Measurements from ENCODE around the gene FGGY.
"Not testable (repeated sequence)": the region's sequence is repeated elsewhere in the genome, so short reads cannot be mapped to it uniquely, and the experiment has no call there.

Gene FGGY

DNA sequence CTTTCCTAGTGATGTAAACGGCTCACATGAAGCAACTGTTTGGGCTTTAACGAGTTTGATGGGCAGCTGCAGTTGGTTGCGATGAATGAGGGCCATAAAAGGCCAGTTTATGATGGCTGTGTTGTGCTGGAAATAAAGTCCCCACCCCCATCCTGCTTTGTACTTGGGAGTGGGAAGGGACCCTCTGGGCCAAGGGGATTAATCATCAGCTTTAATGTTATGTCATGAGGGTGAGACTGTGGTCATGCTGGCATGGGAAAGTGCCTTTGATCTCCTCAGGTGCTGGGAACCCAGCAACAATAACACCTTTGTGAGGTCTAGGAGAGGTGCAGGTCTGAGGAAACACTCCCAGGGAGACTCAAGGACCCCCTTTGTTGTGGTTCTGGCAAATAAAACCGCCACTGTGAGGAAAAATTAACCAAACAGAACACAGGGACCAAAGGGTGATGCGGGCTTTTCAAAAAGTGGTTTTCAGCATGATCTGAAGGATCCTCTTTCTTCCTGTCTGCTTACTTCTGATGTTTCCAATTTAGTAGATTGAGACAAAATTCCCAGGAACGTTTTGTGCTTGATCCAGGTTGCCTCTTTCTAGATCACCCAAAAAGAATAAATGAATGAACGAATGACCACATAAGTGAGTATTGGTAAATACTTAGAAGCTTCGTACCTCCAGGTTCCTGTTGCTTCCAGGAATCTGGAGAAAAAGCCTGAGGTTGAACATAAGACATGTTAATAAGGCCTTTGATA, 260.1 kb downstream of the FGGY start:
- DNase-seq, result no peak

DNA sequence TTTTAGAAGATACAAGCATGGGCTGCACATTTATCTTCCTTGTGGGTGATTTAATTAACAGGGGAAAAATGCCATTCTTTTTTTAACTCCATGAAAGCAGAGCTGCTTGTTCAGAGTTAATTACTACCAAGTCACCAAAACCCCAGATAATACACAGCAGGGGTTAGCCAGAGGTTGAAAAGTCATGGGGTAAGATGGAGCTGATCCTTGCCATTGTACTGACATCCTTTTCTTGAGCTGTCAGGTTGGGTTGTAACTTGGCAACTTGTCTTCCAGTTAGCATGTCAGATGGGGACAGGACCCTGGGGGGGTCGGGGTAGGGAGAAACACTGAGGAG, 260.6 kb downstream of the FGGY start:
- no peak for DNase-seq

- DNase-seq, result not testable (repeated sequence)
These were observed 261.7 kb downstream of the FGGY start for GRCh38 chr1:59558580-59558979.

DNA sequence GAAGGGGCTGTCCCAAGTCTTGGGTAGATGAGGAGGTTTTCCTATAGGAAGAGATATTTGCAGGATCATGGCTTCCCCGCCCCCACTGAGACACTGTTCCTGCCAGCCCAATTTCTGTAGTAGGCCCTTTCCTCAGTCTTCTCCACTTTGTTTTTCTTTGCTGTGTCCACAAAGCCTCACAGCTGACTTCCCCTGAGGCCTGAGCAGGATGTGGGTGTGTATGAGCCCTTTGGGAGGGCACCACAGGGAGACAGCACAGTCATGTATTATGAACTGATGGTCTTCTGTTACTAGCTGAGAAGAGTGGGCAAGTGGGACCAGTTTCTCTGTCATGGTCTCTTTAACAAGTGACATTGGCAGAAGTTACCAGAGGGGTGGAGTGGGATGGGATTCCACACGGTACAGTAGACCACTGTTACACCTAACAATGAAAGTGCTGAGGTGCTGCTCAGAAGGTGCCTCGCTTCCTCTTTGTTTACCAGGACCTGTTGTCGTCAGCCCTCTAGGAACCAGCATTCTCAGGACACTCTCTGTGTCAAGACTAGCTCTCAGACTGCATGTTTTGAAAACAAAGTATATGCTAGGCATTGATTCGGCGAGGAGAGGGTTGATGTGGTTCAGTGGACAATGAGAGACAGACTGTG, 264.0 kb downstream of the FGGY start:
- DNase-seq, result no peak

DNA sequence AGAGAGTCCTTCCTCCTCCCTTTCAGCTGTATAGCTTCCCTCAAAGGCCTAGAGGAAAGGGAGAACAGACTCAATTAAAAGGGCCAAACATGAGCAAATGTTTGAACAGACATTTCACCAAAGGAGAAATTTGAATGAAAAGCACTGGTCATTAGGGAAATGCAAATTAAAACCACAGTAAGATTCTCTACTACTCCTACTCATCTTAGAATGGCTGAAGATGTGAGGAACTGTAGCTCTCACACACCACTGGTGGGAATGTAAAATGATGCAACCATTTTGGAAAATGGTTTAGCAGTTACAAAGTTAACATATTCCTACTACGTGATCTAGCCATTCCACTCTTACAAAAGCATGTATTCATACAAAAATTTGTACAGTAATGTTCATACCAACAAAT, 264.9 kb downstream of the FGGY start:
- no peak for DNase-seq

DNA sequence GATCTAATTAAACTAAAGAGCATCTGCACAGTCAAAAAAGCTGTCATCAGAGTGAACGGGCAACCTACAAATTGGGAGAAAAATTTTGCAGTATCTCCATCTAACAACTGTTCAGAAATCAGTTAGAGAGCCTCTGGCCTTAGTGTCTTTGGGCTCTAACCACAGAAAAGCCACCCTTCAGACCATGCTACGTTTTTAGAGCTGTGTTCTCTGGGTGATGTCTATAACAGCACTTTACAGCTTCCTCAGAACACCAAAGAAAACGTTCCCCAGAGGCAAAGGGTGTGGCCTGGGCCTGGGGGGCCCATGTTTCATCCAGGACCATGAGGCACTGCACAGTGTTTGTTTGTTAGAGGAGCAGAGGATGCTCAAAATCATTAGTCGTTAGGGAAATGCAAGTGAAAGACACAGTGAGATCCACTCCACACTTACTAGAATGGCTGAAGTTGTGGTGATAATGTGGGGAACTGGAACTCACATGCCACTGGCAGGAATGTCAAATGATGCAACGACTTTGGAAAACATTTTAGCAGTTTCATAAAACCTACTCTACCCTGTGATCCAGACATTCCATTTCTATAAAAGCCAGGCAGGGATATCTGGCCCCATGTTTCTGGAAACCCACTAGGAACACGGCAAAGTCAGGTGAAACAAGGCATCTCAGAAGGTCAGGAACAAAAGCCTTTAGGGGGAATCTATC, 267.4 kb downstream of the FGGY start:
- no peak for DNase-seq

DNA sequence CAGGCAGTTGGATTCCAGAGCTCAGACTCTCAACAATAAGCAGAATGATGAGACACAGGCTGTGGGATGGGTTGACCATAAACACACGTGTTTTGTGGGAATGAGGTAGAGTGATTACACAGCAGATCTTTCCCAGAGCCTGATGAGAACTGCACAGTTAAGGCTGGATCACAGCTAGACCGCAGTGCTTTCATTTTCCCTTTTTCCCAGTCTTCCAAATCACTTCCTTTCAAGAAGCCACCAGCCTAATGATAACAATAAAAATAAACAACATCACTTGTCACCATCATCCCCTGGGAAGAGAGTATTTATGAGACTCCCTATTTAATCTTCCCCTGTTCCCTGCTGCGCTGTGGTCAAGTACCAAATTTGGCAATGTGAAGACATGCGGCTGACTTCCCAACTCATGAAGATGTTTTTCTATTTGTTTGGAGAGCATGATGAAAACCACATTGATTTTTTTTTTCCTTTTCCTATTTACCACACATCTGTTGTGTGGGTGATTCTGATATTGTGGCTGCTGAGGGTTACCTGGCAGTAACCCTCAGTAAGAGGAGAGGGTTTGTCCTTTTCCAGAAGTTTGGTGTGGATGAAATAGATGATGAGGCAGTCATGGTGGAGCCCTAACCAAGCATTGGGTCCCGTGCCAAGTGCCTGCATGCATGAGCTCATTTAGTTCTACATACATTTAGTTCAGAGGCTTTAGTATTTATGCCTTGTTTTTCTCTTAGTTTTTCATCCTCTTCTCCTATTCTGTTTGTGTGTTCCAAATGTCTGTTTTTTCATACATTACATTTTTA, 268.9 kb downstream of the FGGY start:
- DNase-seq, result no peak

GRCh38 chr1:59568158-59568935, 271.5 kb downstream of the FGGY start:
- no peak for DNase-seq

DNA sequence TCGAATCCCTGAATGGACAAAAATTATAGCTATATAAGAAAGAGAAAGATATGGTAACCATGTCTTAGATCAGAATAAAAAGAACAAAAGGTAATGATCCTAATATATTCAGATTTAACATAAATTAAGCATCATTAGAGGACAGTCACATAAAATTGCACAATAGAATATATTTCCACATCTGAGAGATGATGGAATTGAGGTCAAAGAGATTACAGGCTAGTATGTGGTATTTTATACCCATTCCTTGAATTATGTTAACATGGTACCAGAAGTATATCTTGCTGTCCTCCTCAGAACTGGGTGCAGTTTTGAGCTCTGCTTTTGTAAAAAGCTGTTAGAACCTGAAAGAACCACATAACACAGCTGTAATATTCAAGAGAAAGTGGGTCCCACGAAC, 272.3 kb downstream of the FGGY start:
- no peak for DNase-seq

GRCh38 chr1:59570524-59570923, 273.6 kb downstream of the FGGY start:
- no peak for DNase-seq

DNA sequence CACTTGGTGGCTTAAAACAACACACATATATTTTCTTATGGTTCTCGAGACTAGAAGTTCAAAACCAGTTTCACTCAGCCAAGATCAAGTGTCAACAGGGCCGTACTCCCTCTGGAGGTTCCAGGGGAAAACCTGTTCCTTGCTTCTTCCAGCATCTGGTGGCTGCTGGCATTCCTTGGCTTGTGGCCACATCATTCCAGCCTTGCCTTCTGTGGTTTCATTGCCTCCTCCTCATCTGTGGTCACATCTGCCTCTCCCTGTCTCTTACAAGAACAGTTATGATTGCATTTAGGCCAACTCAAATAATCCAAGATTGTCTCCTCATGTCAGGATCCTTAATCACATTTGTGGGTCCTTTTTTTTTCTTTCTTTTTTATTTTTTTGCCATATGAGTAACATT, 277.2 kb downstream of the FGGY start:
- DNase-seq, result no peak

- DNase-seq, result no peak
These were observed 280.9 kb downstream of the FGGY start for GRCh38 chr1:59577774-59578173.

DNA sequence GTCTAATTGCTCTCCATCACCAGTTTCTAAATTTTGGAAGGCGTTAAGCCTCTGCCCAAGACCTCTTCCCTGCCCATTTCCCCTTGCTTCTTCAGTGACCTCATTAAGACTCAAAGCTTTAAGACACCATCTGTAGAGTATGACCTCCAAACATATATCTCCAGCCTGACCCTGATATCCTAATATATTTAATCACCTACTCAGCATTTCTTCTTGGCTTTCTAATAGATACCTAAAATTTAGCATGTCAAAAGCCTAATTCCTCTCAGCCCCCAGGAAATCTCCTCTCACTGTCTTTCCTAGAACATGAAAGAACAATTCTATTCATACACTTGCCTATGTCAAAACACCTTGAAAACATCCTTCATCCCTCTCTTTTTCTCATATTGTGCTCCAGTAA, 282.3 kb downstream of the FGGY start:
- DNase-seq, result no peak

- no peak for DNase-seq
These were observed 283.4 kb downstream of the FGGY start for GRCh38 chr1:59580257-59580656.

DNA sequence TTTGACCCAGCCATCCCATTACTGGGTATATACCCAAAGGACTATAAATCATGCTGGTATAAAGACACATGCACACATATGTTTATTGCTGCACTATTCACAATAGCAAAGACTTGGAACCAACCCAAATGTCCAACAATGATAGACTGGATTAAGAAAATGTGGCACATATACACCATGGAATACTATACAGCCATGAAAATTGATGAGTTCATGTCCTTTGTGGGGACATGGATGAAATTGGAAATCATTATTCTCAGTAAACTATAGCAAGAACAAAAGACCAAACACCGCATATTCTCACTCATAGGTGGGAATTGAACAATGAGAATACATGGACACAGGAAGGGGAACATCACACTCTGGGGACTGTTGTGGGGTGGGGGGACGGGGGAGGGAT, 295.5 kb downstream of the FGGY start:
- not testable (repeated sequence) for DNase-seq

- no peak for DNase-seq
These were observed 296.0 kb downstream of the FGGY start for GRCh38 chr1:59592924-59593323.

- DNase-seq, result no peak
These were observed 297.2 kb downstream of the FGGY start for GRCh38 chr1:59593798-59594790.

DNA sequence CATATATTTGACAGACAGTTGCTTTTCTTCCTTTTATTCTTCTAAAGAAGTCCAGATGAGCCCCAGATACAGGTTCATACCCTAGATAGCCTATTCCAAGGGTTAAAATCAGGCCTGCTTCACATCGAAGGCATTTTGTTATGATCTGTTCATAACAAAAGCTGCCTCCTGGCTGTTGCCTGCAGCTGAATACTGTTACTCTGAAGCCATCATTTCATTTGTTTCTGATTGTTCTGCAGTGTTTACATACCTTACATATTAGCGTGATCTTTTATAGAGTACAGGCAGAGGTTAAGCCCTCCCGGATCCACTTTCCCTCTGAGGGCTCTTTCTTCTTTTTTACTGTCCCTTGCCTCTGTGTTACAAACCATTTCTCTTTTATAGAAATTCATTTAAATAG, 298.9 kb downstream of the FGGY start:
- no peak for DNase-seq

DNA sequence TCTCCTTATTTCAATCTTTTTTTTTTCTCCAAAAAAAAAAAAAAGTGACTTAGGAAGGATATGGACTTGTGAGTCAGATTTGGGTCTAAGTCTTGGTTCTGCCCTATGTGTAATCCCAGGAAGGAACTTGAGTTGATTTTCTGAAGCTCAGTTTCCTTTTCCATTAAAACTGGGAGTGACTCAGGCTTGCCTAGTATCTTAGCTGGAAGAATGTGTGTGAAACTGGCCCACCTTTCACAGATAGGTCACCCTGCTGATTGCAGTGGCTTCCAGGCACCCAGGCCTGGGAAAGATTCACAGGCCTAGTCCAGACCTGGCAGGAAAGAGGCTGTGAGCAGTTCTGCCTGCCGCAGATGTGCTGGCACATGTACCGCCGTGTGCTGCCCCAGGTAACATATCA, 299.5 kb downstream of the FGGY start:
- DNase-seq, result no peak

DNA sequence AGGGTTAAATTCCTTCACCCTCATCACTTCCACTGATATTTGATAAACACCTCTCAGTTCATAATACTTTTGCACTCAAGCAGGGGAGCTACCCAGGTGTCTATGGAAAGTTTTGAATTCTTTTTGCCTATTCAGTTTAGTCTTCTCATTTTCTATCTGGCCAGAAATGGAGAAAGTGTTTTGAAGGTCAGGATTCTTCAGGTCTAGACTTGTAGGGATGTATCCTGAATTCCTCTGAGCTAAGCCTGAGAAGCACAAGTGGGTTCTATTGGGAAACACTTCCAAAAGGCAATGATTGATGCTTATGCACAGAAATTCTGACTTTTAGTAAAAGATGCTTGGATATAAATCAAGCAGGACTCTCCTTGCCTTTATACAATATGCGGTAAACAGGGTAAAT, 300.1 kb downstream of the FGGY start:
- no peak for DNase-seq

- no peak for DNase-seq
These were observed 300.7 kb downstream of the FGGY start for GRCh38 chr1:59597420-59598119.
